Measurements from ENCODE around the gene TAPBPL.

The TAPBPL gene

DNA sequence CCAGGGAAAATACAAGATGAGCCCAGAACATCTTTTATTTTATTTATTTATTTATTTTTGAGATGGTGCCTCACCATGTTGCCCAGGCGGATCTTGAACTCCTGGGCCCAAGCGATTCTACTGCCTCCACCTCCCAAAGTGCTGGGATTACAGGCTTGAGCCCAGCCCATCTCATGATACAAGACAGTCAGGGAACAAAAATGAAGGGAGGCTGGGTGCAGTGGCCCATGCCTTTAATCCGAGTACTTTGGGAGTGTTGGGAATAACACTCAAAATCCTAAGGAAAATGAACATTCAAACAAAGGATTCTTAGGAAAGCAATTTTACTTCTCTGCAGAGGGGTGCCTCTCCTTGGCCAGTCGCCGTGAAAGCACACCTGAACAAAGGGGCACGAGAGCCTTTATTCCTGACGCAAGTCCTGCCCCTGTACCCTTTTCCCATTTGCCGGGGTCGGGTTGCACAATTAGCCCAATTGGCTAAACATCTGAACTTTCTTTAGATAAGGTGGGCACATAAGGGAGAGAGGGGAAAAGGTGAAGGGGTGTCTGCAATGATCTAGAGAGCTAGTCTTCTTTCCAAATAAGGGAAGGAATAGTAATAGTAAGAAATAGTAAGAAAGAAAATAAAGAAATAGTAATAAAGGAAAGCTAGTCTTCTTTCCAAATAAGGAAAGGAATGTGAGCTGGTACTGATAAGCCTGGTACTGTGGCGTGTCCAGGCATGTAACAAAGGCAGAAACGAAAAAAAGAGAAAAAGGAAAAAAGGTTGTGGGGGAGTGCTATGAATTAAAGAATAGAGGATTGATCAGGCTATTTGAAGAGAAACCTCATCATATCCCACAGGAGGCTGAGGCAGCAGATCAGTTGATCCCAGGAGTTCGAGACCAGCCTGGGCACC lies 55.5 kb downstream of the TAPBPL start:
- peaks cover 71% of the 10 kb centered on the region for H3K79me2 ChIP-seq (ENCODE audit: insufficient read depth, low read length)
- TF ChIP-seq, protein P1, sequence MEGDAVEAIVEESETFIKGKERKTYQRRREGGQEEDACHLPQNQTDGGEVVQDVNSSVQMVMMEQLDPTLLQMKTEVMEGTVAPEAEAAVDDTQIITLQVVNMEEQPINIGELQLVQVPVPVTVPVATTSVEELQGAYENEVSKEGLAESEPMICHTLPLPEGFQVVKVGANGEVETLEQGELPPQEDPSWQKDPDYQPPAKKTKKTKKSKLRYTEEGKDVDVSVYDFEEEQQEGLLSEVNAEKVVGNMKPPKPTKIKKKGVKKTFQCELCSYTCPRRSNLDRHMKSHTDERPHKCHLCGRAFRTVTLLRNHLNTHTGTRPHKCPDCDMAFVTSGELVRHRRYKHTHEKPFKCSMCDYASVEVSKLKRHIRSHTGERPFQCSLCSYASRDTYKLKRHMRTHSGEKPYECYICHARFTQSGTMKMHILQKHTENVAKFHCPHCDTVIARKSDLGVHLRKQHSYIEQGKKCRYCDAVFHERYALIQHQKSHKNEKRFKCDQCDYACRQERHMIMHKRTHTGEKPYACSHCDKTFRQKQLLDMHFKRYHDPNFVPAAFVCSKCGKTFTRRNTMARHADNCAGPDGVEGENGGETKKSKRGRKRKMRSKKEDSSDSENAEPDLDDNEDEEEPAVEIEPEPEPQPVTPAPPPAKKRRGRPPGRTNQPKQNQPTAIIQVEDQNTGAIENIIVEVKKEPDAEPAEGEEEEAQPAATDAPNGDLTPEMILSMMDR (IDR thresholded peaks at IDR 0.05; ENCODE audit: insufficient read depth, low read length, poor library complexity, severe bottlenecking): no peak
- TF ChIP-seq EZH2phosphoT487 (conservative IDR thresholded peaks at IDR 0.05; ENCODE audit: low read length): no peak
- H4K20me1 ChIP-seq (ENCODE audit: low read depth, low read length): 0 out of 2 replicates have a peak, but pooled peaks cover 7% of the 10 kb centered on the region
- H3K27me3 ChIP-seq (ENCODE audit: low read length): no peaks in the 10 kb centered on the region
- H2AFZ ChIP-seq (ENCODE audit: low read depth, low read length, severe bottlenecking): no peak overlapping the region
- H3K9ac ChIP-seq (ENCODE audit: low read length): no peak overlapping the region
- no peaks in the 10 kb centered on the region for H3K9me2 ChIP-seq (replicated peaks; ENCODE audit: insufficient read depth, low read length)
- no peak overlapping the region for H3K4me2 ChIP-seq (ENCODE audit: low read depth, low read length, poor library complexity, severe bottlenecking)
- peaks cover 30% of the 10 kb centered on the region; the same call in 1 of the 2 replicates for H3K36me3 ChIP-seq (ENCODE audit: low read length)
- H3K9me3 ChIP-seq (ENCODE audit: insufficient read depth, low read length): no peaks in the 10 kb centered on the region
- no peaks in the 10 kb centered on the region for H3F3A ChIP-seq (ENCODE audit: insufficient read depth)
- no peak overlapping the region for H3K4me3 ChIP-seq (ENCODE audit: insufficient read depth, low read length, poor library complexity, severe bottlenecking)
- no peak overlapping the region for H3K27ac ChIP-seq (ENCODE audit: low read depth, low read length)

DNA sequence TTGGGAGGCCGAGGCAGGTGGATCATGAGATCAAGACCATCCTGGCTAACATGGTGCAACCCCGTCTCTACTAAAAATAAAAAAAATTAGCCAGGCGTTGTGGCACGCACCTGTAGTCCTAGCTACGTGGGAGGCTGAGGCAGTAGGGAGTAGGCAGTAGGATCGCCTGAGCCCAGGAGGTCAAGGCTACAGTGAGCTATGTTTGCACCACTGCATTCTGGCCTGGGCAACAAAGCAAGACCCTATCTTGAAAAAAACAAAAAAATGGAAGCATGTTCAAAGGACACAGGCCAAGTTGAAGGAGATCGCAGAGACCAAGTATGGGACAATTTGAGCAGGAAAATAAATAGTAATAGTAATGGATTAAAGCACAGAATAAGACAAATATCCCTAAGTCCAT lies 56.2 kb downstream of the TAPBPL start:
- Histone ChIP-seq H3K9ac (ENCODE audit: low read length) (no peak overlapping the region), H3K27ac (ENCODE audit: low read depth, low read length) (no peak overlapping the region)
- TF ChIP-seq, protein P1 (IDR thresholded peaks at IDR 0.05; ENCODE audit: insufficient read depth, low read length, poor library complexity, severe bottlenecking): no peak
- no peak for TF ChIP-seq EZH2phosphoT487 (conservative IDR thresholded peaks at IDR 0.05; ENCODE audit: low read length)

More for the DNA sequence above, 56.2 kb downstream of the TAPBPL start:
- Histone ChIP-seq H3K36me3 (ENCODE audit: low read length) (peaks cover 37% of the 10 kb centered on the region; the same call in 1 of the 2 replicates), H4K20me1 (ENCODE audit: low read depth, low read length) (0 out of 2 replicates have a peak, but pooled peaks cover 7% of the 10 kb centered on the region), H3K27me3 (ENCODE audit: low read length) (no peaks in the 10 kb centered on the region), H3K9me2 (replicated peaks; ENCODE audit: insufficient read depth, low read length) (no peaks in the 10 kb centered on the region), H3F3A (ENCODE audit: insufficient read depth) (no peaks in the 10 kb centered on the region), H2AFZ (ENCODE audit: low read depth, low read length, severe bottlenecking) (no peak overlapping the region), H3K4me3 (ENCODE audit: insufficient read depth, low read length, poor library complexity, severe bottlenecking) (no peak overlapping the region), H3K4me2 (ENCODE audit: low read depth, low read length, poor library complexity, severe bottlenecking) (no peak overlapping the region), H3K79me2 (ENCODE audit: insufficient read depth, low read length) (peaks cover 64% of the 10 kb centered on the region), H3K9me3 (ENCODE audit: insufficient read depth, low read length) (no peaks in the 10 kb centered on the region)

All from SU-DHL-6 (cell line).